Activated T-cell treated with anti-CD3 and anti-CD28 coated beads for 1 hour (primary cell): Measurements from ENCODE around the gene FILIP1.

Experiments
- DNase-seq: peaks from one replicate; pipeline ENCODE4 v3.0.0-alpha.2; 2020; ENCODE audit warnings: low read depth

FILIP1 gene

GRCh38 chr6:75268121-75268987 is 225.2 kb downstream of the FILIP1 start:
- DNase-seq, result no peak

- no peak for DNase-seq
These were observed 226.1 kb downstream of the FILIP1 start for GRCh38 chr6:75267461-75267860.

DNA sequence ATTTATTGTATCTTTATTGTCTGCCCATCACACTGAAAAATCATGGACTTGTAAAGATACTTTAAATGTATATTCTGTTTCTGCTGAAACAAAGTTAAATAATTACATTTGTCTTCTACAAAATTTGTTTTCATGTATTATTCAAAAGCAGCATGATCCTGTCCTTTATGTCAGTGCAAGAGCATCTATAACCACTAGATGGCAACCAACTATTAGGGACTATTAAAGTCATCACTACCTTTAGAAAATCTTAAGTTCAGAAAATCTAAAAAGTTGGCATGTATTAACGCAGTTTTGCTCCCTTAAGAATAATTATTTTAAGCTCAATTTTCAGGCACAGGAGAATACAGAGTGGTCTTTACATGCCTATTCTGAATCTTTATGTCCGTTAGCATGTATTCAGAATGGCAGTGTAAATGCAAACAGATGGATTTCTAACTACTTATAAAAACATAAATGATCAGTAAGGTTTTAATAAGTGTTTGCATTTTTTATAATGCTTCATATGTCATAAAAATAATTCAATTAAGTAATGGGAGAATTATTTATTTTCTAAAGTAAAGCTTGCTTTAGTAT is 226.8 kb downstream of the FILIP1 start:
- no peak for DNase-seq

DNA sequence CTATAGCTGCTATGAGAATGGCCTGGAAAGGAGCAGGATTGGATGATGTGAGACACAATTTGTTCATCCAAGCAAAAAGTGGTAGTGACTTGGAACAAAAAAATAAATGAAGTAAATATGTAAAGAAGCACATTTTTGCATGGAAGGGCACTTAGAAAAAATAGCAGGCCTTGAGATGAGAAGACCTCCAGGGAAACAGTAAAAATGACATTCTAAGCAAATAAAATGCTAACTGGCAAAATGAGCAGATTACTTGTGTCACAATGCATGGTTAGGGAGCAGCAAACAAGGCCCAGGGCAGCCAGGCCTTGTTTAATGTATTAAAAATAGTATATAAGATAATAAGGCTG is 230.2 kb downstream of the FILIP1 start:
- DNase-seq, result no peak

DNA sequence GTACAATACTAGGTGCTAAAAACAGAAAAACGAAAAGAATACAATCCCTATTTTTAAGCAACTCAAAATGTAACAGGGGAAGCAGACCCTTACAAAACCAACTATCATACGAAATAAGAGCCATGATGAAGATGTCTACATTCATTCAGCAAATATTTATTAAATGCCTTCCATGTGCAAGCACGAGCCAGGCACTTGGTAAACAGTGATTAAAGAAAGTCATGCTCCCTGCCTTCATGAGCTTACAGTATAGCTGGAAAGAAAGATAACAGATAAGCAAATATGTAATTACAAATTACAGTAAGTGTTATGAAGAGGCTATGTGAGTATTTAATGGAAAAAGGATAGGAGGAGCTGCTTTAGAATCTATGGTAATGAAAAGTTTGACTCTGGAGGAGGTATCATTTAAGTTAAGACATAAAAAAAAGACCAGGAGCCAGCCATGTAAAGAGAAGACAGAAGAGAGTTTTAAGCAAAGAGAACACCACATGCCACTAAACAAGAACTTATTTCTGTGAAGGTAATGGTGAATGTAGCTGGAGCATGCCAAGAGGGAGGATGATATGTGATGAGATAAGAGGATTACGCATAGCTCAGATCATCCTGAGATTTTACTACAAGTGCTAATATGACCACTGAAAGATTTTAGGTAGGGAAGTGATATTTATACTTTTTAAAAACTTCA is 230.7 kb downstream of the FILIP1 start:
- no peak for DNase-seq

DNA sequence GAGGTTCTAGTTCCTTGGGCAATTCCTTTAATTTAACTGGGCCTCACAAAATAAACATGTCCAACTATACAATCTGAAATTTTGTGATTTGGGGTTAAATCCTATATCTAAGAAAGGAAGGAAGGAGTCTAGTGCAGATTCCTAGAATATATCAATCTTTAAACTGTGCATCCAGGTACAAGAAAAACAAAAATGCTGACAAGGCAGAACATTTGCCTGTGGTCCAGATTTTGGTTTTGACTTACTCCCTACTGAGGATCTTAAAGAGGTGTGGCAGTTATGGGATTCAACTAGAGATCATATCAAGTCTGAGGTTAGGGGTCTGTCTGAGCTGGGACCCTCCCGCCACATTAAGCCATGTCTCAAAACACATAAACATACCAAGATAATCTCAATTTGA is 232.3 kb downstream of the FILIP1 start:
- no peak for DNase-seq

- no peak for DNase-seq
These were observed 236.1 kb downstream of the FILIP1 start for GRCh38 chr6:75257343-75258087.

- DNase-seq, result no peak
These were observed 243.0 kb downstream of the FILIP1 start for GRCh38 chr6:75250552-75250951.

GRCh38 chr6:75249837-75250236 is 243.8 kb downstream of the FILIP1 start:
- DNase-seq, result no peak

DNA sequence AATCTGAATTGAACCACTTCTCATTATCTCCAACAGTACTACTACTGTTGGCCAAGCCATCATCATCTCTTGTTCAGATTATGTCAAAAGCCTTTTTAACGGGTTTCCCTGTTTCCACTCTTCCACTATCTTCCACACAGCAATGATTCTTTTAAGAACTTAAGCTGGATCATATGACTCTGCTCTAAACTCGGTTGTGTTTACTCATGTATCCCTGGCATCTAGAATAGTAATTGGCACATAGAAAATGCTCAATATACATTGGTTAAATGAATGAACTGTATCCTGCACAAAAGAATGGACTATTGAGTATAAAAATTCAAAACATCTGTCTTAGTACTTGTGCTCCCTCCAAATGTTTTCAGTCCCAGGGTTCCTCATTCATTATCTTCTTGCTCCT is 247.2 kb downstream of the FILIP1 start:
- DNase-seq, result no peak

GRCh38 chr6:75244063-75244584 is 249.5 kb downstream of the FILIP1 start:
- no peak for DNase-seq

DNA sequence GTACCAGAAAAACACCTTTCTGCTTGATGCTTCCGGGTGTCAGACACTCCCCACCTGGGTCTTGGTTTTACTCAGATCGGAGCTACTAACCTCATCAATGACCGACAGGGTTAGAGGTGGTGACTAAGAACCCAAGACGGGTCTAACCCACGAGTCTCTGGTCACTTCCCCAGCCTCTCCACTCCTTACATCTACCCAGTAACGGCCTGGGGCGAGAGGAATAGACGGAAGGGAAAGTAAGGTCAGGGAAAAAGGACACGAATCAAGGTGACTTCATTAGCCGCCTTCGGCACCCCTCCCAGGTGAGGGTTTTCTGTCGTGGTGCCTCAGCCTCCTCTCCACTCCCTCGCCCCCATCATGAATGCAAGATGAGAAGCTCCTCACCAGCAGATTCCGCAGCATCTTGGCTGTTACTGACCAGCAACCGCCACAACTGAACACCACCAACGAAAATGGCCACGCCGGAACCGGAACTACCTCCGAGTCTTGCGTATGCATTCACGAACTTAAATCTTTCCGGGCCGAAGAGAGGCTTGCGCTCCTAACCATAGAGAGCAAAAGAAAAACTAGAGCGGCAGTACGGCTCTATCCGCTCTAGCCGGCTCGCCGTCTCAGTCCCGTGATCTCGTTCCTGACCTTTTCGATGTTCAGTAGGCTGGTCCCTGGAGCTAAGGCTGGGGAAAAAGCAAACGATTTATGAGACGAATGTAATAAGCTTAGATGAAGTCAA is 250.1 kb downstream of the FILIP1 start, which contains the start of gene COX7A2:
Gene COX7A2 (minus strand): TSS at position 469 of the 730 bp plus-strand sequence. CDS start 67 bp downstream, at position 402.
- peak; percentile 73 for DNase-seq
